HG03460 (cell line): ENCODE measurements around the gene OLFM4.
"Not testable (repeated sequence)": the region's sequence is repeated elsewhere in the genome, so short reads cannot be mapped to it uniquely, and the experiment has no call there.

Experiments used
- ATAC-seq: cut with Tn5 transposase; IDR thresholded peaks from one replicate; pipeline ENCODE4 v1.9.1; 2021; ENCODE audit not compliant: unreplicated experiment

The OLFM4 gene

GRCh38 chr13:53028637-53029203, at the start of gene OLFM4:
OLFM4 (plus strand) TSS chr13:53028813; CDS start chr13:53028837, 24 bp downstream.
- no peak for ATAC-seq

- no peak for ATAC-seq
Observed at GRCh38 chr13:52978989-52979388, 49.6 kb upstream of the OLFM4 start.

- ATAC-seq = no peak
Observed at GRCh38 chr13:52980695-52981094, 47.9 kb upstream of the OLFM4 start.

DNA sequence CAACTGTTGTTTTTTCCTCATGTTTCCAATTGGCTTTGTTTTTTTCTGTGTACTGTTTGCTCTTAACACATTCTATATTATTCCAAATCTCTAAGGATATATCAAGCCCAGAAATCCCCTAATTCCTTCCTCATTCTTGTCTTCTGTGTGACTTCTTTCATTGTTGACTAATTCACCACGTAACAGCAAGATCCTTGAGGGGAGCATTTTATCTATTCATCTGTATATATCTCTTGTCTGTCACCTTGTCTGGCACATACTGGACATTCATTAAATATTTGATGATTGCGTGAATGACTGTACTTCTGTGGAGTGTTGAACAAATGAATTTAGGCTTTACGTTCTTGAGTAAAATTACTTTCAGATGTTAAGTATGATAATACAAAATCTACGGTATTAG, 44.8 kb upstream of the OLFM4 start:
- ATAC-seq = no peak

GRCh38 chr13:52984881-52985363, 43.7 kb upstream of the OLFM4 start:
- ATAC-seq = no peak

GRCh38 chr13:52991344-52992020, 37.1 kb upstream of the OLFM4 start:
- ATAC-seq = no peak

DNA sequence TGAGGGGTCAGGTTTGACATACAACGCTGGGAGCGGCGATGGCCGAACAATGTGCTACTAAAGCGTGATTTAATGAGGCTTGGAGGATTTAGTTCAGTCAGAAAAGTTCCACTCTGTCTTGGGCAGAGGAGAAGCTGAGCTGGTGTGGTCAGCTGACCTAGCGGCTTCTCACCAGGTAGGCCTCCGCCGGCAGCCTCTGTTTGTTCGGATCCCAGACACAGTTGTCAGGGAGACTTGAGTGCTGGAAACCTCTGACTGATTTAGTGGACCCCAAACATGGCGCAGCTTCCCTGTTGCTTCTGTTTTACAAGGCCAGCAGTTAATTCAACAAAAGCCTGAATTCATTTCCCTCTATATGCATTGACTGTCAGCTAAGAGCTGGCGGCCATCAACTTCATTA, 36.5 kb upstream of the OLFM4 start:
- ATAC-seq = no peak

DNA sequence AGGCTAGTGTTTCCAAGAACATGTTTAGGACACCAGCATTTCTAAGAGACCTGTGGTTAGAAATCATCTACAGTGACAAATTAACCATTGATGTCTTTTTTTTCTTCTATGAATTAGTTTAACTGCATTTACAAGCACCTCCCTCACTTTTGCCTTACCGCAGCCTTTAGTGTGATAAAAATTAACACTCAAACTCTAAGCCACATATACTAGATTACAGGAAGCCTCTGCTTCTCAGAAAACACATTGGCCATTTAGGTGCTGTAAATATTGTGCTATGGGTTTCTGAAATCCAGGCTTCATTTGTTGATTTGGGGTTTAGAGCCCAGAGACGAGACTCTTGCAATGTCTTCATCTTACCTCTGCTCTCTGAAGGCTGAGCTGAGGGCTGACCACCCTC, 34.6 kb upstream of the OLFM4 start:
- no peak for ATAC-seq

GRCh38 chr13:52994865-52995264, 33.7 kb upstream of the OLFM4 start:
- ATAC-seq = no peak

DNA sequence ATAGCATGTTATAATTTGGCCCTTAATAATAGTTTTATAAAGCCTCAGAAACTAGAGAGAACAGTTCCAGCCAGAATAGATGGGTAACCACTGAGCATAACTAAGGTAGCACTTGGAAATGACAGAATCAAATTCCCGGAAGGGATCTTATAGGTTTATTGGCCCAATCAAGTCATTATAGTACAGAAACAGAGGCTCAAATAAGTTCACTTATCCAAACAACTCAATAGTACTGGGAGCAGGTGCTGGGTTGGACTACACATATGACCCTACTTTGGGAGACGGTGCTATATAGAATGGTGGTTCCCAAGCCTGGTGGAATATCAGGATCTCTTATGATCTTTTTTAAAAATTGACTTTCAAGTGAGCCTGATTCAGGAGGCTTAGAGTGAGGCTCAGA, 32.7 kb upstream of the OLFM4 start:
- ATAC-seq = no peak

GRCh38 chr13:52997951-52998876, 30.4 kb upstream of the OLFM4 start:
- ATAC-seq = no peak

GRCh38 chr13:52999093-52999696, 29.4 kb upstream of the OLFM4 start:
- ATAC-seq = no peak

GRCh38 chr13:53001444-53002225, 27.0 kb upstream of the OLFM4 start:
- no peak for ATAC-seq

DNA sequence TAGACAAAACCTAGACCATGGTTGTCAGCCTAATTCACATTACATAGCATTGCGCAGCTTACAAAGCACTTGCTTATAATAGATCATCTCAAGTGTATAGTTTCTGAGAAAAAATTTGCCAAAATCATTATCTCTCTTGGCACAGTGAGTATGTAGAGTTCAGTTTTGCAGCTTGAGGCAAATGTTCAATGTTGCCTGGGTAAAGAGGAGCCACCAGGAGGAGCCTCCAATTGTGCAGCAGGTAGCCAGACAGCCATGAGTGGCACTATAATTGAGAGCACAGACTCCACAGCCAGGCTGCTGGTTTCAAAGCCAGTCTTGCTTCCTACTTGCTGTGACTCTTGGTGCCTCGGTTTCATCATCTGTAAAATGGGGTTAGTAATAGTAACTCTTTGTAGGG, 24.0 kb upstream of the OLFM4 start:
- ATAC-seq = no peak

- ATAC-seq = no peak
Observed at GRCh38 chr13:53005626-53006025, 23.0 kb upstream of the OLFM4 start.

GRCh38 chr13:53007872-53008271, 20.7 kb upstream of the OLFM4 start:
- no peak for ATAC-seq

GRCh38 chr13:53010374-53011105, 18.1 kb upstream of the OLFM4 start:
- no peak for ATAC-seq

GRCh38 chr13:53012707-53013106, 15.9 kb upstream of the OLFM4 start:
- no peak for ATAC-seq

DNA sequence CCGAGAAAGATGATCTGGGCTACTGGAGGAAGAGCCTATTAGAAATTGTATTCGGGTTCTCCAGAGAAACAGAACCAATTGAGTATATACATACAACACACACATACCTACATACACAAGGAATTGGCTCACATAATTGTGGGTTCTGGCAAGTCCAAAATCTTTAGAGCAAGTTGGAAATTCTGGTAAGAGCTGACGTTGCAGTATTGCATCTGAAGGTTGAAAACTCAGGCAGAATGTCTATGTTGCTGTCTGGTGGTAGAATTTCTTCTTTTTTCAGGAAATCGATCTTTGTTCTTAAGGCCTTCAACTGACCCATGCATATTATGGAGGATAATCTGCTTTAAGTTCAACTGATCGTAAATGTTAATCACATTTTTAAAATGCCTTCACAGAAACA, 15.5 kb upstream of the OLFM4 start:
- ATAC-seq = no peak

- not testable (repeated sequence) for ATAC-seq
Observed at GRCh38 chr13:53014018-53014417, 14.6 kb upstream of the OLFM4 start.
